Esophagus squamous epithelium (tissue), 4 donors: ENCODE measurements around the gene PANX1.

Experiments
- POLR2A ChIP-seq, 4 donors: fragments of 450-650 bp; IDR thresholded peaks; one replicate each; pipeline ENCODE4 v1.6.1; 2017; ENCODE audit warnings: antibody characterized with exemption in 4 of 4, mild to moderate bottlenecking in 4 of 4, moderate library complexity in 3 of 4
- TF ChIP-seq, protein P1 (sequence below), 6 experiments: fragments of 450-650 bp in 4 of 6; fragments of 200-600 bp in 2 of 6; sonication (generic) in 2 of 6; IDR thresholded peaks; one replicate each; pipeline ENCODE4 v1.5.1; 2016 to 2019; ENCODE audit warnings: antibody characterized with exemption in 6 of 6, mild to moderate bottlenecking in 4 of 6, moderate library complexity in 4 of 6

- TF ChIP-seq, protein P1, sequence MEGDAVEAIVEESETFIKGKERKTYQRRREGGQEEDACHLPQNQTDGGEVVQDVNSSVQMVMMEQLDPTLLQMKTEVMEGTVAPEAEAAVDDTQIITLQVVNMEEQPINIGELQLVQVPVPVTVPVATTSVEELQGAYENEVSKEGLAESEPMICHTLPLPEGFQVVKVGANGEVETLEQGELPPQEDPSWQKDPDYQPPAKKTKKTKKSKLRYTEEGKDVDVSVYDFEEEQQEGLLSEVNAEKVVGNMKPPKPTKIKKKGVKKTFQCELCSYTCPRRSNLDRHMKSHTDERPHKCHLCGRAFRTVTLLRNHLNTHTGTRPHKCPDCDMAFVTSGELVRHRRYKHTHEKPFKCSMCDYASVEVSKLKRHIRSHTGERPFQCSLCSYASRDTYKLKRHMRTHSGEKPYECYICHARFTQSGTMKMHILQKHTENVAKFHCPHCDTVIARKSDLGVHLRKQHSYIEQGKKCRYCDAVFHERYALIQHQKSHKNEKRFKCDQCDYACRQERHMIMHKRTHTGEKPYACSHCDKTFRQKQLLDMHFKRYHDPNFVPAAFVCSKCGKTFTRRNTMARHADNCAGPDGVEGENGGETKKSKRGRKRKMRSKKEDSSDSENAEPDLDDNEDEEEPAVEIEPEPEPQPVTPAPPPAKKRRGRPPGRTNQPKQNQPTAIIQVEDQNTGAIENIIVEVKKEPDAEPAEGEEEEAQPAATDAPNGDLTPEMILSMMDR (IDR thresholded peaks at IDR 0.05): no peak
- TF ChIP-seq POLR2A (IDR thresholded peaks at IDR 0.05): no peak
Measured at GRCh38 chr11:94127638-94128037, 1.0 kb upstream of the PANX1 start.
